Activated T-cell treated with anti-CD3 and anti-CD28 coated beads, Interleukin-2, amount 50 U/mL, for 1 hour (primary cell): ENCODE results near the gene AK1.
"Not testable (repeated sequence)": the region's sequence is repeated elsewhere in the genome, so short reads cannot be mapped to it uniquely, and the experiment has no call there.

ENCODE experiments used
- DNase-seq: peaks from one replicate; pipeline ENCODE4 v3.0.0-alpha.2; 2020

Gene AK1

GRCh38 chr9:127845619-127846018, 31.9 kb downstream of the AK1 start:
- DNase-seq, result not testable (repeated sequence)

DNA sequence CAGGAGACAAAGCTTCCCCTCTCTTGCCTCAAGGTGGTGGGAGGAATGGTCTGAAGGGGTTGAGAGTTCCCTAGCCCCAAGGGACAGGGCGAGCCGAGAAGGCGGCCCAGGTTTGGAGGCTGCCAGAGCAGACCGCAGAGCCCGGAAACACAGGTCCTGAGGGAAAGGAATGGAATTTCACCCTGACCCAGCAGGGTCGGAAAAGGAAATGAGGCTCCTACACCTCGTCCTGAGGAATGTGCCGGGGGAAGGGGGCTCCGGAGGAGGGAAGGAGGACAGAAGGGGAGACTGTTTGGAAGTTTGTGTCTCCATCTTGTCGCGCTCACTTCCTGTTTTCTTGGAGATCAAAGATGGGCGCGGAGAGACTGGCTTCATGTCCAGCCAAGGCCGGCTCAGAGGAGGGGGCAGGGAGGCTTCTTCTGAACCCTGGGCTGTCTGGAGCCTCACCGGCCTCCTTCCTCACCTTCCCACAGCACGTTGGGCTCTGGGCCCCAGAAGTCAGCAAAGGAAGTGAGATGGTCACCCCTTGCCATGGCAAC, 32.6 kb downstream of the AK1 start:
- DNase-seq, result no peak

DNA sequence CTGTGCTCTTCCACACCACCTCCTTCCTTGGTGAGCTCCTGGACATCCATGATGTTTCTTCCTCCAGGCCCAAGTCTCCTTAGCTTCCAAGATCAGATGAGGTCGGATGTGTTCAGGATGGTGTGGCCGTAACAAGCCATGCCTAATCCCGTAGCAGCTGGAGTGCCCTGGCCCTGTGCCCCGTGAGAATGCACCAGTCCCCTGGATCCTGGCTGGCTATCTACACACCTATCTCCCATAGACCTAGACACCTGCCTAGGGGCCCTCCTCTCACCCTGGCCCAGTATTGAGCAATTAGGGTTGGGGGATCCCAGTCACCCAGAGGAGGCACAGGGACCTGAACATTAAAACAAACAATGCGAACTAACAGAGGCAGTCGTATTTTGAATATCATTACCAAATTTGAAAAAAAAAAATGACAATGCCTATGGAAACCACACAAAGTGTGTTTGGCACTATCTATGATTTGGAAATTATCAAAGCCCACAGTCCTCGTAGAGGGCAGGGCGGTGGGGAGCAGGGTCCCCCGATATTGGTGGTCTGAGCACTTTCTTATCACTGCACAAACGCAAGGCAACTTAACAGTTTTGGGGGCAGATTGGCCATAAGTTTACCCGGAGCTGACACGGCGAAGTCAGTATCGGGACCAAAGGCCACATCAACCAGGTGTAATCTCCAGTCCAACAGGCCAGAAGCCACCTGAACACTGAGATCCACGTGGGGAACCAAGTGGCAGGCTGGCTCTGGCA, 36.2 kb downstream of the AK1 start:
- no peak for DNase-seq

DNA sequence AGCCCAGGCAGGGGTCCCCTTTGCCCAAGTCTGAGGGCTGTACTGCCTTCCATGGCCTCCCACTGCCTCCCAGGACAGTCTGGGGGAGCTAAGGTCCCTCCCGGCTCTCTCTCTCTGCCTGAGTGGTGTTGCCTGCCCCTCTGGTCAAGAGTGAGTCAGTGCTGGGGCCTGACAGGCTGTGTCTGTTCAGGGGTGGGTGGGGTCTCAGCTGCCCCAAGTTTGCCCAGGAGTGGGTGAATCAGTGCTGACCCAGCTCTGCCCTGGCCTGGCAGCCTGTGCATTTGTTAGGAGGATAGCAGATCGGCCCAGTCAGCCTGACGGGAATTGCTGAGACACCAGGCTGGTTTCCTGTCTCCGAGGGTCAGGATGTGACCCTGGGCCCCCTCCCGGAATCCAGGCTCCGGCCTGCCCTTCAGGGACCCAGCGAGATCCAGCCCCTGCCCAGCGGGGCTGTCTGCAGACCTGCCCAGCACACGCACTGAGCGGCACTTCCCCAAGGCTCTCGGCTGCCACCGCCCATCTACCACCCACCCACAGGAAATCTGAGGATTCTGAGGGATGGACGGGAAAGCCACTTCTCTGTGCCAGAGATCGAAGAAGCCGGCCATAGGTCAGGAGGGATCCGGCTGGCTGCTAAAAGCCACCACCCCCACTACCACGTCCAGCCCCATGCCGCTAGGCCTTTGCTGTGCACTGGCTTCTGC, 38.9 kb downstream of the AK1 start:
- DNase-seq, result no peak

- no peak for DNase-seq
These were observed 40.1 kb downstream of the AK1 start for GRCh38 chr9:127837346-127837745.

DNA sequence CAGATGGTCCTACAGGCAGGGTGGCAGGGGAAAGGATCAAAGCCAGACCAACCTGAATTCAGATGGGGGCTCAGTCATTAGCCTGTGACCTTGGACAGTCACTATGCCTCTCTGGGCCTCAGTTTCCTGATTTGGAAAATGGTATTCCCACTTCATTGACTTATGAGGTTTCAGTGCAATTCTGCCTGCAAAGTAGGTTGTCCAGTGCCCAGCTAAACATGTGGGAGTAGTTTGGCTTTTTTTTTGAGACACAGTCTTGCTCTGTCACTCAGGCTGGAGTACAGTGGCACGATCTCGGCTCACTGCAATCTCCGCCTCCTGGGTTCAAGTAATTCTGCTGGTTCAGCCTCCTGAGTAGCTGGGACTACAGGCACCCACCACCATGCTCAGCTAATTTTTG, 40.9 kb downstream of the AK1 start:
- DNase-seq, result not testable (repeated sequence)

DNA sequence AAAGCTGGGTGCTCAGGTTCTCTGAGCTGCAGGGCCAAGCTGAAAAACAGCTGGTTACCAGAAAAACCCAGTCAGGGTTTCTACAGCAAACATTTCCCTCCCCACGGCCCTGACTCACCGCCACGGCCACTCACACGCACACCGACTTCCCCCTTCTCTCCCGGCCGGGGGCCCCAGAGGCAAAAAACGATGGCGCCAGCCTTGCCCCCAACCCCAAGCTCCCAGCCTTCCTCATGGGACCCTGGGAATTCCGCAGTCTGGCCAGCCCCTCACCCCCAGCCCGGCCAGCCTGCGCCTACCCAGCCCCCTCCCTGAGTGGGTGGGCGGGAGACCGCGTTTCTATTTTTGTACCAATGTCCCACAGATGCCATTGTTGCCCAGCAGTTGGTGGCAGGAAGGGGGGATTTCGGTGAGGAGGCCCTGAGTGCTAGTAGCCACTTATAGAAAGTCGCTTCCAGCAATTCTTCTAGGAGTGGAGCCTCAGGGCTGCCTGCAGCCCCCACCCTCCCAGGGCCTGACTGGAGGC, 41.4 kb downstream of the AK1 start:
- no peak for DNase-seq

DNA sequence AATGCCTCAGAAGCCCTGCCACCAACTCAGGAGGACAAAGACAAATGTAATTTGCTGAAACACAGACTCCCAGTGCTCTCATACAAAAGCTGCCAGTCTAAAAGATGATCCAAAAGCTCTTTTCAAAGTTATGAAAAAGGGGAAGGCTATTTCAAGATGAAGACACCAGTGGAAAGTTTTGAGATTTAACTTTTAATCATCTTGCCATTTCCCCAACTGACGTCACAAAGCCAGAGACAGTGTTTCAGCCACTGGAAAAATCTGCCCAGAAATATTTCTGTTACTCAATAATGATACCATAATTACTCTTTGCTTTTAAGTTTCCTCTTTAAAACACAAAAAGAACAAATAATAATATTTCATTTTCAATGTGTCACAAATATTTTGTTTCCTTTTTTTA, 43.9 kb downstream of the AK1 start:
- no peak for DNase-seq

DNA sequence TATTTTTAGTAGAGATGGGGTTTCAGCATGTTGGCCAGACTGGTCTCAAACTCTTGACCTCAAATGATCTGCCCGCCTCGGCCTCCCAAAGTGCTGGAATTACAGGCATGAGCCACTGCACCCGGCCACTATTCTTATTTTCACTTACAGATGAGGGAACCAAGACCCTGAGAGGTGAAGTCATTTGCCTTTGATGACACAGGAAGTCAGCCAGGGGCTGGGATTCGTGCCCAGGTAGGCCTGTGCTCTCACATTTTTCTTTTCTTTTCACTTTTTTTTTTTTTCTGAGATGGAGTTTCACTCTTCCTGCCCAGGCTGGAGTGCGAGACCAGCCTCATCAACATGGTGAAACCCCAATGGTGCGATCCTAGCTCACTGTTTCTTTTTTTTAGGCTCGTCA, 45.2 kb downstream of the AK1 start:
- no peak for DNase-seq

- no peak for DNase-seq
These were observed 48.1 kb downstream of the AK1 start for GRCh38 chr9:127829205-127829906.

DNA sequence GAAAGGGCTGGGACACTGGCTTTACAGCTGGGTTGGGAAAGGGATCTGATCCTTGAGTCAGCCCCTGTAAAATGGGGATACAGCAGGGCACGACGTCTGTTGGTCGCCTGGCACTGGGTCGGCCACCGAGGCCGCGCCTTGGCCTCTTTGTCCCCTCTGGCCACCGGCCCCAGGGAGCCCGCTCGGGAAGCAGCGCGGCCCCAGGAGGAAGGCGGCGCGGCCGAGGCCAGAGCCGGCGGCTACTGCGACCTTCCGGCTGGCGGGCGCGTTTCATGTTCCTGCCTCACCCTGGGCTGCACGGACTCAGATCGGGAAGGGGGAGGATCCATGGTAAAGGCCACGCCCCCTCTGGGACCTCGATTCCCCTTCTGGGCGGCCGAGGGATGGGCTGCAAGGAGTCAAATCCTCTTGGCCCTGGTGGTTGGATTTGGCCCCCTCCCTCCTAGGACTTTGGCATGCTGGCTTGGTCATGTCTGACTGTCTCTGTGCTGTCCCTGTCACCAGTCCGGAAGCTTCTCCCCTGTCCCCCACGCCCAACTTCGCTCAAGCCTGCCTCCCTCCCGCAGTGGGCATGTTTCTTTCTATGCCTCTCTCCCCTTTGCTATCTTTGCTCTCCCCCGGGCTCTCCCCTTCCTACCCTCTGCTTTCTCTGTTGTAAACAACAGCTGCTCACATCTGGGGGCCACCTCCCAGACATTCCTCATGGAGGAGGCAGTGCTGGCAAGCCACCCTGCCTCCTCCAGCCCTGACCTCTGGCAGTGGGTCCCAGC, 49.0 kb downstream of the AK1 start:
- DNase-seq, result no peak

DNA sequence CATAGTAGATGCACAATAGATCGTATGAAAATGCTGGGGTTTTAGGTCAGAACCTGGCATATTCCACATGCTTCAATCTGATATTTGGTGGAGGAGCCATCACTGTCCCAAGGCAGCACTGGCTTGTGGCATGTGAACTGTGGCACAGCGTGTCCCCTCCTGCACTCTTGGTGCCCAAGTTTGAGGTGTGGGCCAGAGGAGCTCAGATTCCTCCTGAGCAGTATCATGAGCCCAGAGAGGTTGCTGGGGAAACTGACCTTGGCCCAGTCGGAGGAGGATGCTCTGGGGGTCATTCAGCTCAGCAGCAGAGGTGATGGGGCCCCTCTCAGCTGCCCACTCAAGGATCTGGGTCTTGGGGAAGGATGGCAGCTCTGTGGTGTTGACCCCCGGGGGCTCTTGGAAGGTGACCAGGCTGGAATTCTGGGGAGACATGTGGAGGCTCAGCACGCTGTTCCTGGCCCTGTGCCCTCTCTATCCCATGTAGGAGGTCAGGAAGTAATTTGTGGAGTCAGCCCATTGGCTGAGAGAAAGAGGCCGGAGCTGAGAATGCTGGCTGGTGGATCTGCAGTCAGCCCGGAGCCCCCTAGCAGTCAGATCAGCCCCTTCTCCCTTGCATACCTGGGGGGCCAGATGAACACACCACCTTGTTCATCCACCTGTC, 51.1 kb downstream of the AK1 start:
- no peak for DNase-seq

GRCh38 chr9:127825319-127826051, 52.0 kb downstream of the AK1 start:
- DNase-seq, result no peak

DNA sequence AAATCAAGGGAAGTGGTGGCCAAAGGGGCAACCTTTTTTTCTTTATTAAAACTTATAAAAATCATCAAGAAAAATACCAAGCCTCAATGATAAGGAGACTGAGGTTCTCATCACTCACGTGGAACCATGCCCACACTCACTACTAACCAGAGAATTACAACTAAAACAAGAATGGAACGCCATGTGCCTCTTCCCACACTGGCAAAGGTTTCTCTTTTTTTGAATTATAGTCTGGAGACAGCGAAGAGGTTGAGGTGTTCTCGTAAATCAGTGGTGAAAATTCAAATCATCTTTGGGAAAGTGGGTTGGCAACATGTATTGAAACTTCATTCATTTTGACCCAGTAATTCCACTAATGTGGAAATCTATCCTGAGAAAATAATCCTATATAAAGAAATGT, 55.4 kb downstream of the AK1 start:
- DNase-seq, result no peak

- DNase-seq, result no peak
These were observed 58.9 kb downstream of the AK1 start for GRCh38 chr9:127818574-127818973.

DNA sequence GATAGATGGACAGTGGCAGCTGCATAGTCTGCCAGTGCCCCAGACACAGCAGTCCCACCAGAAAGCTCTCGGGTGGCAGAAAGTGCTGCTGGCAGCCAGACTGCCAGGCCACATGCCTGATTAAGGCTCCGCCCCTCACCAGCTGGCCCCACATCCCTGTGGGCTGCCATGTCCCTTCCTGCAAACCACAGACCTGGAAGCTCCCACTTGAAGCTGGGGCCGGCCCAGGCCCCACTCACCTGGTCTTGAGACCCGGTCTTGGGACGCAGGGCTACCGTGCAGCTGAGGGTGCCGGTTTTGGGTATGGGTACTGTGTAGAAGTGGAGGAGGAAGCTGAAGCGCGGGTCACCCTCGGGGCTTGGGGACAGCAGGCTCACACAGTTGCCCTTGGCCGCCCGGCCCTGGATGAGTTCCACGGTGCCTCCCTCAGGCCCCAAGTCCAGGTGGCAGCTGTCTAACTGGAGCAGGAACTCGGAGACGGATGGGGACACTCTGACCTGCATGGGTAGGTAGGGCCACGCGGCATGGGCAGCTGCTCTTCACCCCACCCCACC, 59.5 kb downstream of the AK1 start:
- DNase-seq, result no peak

DNA sequence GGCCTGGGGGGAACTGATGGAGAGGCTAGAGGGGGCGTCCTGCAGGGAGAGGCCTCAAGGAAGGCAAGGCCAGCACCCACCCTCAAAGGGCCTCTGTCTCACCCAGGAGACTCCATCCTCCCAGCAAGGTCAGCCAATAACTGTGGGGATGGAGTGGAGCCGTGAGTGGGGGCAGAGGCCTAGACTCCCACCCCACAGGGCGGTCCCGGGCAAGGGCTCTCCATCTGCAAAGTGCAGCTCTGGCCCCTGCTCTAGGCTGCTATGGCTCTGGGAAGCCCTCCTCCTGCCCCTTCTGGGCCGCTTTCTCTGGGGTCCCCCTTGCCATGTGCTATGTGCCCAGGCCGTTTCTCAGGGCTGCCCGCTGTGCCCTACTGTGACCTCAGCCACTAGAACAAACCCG, 60.7 kb downstream of the AK1 start:
- DNase-seq, result no peak
